ENCODE results near the gene SPEN.
"Not testable (repeated sequence)": the region's sequence is repeated elsewhere in the genome, so short reads cannot be mapped to it uniquely, and the experiment has no call there.

The SPEN gene

GRCh38 chr1:15835205-15835740, 12.2 kb upstream of the SPEN start:
- no peak for DNase-seq

DNA sequence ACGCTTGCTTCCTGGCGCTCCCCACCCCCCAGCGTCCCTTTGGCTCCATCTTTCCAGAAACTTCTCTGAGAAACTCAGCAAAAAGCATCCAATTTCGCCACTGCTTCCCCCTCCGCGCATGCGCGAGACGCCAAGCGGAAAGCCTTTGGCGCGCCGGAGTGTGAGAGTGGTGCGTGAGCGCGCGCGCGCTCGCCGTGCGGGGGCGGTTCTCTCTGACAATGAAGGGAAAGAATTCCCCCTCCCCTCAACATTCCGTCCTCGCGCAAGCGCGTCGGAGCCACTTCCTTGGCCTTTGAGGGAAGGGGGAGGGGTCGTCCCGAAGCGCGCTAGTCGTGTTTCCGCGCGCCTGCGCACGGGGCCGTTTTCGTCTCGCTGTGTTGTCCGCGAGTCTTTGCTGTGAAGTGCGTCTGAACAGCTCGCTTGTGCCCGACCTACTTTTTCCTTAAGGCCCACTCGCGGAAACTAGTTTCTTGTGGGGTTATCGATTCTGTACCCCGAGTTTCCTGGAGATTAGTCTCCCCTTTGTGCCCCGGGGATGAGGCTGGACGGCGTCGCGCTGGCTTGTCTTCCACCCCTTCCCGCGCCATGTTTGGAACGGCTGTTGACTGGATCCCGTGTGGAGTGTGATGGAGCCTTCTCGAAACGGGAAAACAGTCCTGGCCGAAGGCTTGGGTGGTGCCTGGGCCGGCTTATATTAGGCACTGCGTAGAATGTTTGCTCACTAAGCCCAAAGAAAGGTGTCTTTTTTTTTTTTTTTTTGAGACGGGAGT, 11.6 kb upstream of the SPEN start:
- peak; percentile 100 for DNase-seq

GRCh38 chr1:15836511-15836771, 11.1 kb upstream of the SPEN start:
- not testable (repeated sequence) for DNase-seq

- DNase-seq: peak; percentile 64
These were observed 10.5 kb upstream of the SPEN start for GRCh38 chr1:15836772-15837669.

DNA sequence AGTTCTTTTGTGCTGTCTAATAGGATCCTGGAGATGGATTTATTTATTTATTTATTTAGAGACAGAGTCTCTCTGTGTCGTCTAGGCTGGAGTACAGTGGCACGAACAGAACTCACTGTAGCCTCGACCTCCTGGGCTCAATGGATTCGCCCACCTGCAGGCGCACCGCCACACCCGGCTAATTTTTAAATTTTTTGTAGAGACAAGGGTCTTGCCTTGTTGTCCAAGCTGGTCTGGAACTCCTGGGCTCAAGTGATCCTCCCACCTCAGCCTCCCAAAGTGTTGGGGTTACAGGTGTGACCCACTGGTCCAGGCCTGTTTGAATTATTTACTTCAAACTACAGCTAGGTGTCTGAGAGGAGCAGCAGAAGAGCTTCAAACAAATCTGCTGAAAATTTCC, 9.6 kb upstream of the SPEN start:
- no peak for DNase-seq

- no peak for DNase-seq
These were observed 8.8 kb upstream of the SPEN start for GRCh38 chr1:15838721-15839120.

DNA sequence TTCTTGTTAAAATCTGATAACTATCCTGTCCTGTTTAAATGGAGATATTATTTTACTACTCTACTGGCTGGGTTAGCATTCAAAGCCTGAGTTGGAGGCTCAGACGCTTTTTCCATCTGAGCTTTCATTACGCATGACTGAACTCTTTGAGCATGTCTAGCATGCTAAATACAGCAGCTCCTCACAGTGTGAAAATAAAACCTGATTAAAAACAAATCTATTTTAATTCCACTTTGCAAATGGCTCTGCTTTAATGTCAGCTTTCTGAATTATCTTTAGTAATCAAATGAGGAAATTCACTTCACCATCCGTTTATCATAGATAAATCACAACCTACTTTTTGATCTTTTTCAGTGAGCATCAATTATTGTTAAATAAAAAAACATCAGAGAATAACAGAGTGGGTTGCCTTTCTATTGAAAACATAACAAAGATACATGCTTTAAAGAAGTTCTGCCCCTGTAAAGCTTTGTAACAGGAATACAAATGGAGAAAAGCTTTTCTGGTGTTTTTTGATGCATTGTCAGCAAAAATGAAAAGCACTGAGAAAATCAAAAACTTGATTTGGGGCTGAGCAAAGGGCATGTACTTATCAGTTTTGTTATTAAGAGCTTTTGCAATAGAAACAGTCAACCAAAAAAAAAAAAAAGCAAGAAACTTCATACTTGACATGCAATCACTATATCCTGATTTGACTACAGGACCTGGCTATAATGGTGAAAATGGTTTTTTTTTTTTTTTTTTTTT, 3.5 kb upstream of the SPEN start:
- DNase-seq: no peak

DNA sequence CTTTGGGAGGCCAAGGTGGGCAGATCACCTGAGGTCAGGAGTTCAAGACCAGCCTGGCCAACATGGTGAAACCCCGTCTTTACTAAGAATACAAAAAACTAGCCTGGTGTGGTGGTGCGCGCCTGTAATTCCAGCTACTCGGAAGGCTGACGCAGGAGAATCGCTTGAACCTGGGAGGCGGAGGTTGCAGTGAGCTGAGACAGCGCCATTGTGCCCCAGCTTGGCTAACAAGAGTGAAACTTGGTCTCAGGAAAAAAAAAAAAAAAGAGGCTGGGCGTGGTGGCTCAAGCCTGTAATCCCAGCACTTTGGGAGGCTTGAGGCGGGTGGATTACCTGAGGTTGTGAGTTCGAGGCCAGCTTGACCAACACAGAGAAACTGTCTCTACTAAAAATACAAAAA, 1.5 kb upstream of the SPEN start:
- not testable (repeated sequence) for DNase-seq

- DNase-seq: no peak
These were observed 311 bp downstream of the SPEN start for GRCh38 chr1:15847893-15848142.

GRCh38 chr1:15848143-15848928, 829 bp downstream of the SPEN start:
- DNase-seq: peak; percentile 38

GRCh38 chr1:15848929-15849774, 1.6 kb downstream of the SPEN start:
- DNase-seq: peak; percentile 85

DNA sequence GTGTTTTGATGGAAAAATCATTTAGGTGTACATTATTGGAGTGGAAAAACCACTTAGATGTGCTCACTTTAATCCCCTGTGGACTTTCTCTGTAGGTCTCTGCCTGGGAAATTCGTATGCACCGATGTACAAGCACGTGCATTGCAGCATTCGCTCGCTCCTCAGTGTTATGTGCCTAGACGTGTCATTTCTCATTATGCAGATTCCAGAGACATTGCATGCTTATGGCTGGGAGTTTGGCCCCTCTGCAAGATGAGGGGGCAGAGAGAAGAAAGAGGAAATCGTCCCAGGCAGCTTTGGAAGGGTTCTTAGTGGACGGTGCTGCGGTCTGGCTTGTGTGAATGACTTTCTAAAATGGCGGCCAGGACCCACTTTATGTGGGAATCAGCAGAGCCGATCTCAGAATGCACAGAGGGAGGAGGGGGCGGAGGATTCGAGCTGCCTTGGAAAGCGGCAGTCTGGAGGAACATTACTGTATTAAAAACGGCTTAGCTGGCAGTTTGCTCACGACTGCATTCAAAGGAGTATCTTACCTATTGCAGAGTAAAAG, 2.3 kb downstream of the SPEN start:
- DNase-seq: peak; percentile 73

DNA sequence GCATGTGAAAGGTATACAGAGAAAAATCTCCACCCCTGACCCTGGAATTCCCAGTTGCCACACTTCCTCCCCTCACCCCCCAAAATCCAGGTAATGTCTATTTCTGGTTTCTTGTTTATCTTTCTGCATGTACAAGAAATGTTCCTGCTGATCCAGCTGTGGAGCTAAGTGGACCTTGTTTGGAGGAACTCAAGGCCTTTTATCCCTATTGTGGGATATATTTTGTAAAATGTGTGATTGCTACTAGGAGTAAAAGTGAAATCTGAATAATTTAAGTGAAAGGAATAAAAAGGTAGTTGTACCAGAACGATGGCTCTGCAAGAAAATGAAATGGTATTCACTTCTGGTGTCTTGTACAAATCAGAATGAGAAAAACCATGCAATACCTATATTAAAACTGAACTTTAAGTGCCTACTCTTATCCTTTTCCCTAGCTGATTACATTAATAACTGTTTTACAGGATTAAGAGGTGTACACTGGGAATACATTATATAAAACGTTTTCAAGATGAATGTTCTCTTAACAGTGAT, 3.0 kb downstream of the SPEN start:
- DNase-seq: no peak

DNA sequence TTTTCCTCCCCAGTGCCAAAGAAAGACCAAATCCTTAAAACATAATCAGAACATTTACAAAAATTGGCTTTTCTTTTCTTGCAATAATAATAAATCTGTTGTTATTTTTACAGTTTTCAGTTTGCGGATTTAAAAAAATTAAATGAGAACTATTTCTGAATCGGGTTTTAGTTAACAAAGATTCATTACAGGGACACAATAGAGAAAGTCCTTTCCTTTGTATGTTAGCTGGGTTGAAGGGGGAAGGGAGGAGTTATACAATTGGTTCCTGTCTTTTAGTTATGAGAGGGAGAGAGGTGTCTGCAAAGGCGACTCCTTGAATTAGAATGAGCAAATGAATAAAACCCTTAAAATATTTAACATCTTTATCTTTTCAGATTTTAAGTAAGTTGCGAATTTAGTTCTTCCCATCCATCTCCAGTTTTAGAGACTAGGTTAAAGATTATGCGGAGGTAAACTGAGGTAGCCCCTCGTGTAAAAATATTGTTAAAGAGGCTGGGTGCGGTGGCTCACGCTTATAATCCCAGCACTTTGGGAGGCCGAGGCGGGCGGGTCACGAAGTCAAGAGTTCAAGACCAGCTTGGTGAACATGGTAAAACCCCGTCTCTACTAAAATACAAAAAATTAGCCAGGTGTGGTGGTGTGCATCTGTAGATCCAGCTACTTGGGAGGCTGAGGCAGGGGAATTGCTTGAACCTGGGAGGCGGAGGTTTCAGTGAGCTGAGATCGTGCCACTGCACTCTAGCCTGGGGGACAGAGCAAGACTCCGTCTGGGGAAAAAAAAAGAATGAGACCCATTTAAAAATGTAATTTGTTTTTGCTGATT, 3.9 kb downstream of the SPEN start:
- peak; percentile 20 for DNase-seq

DNA sequence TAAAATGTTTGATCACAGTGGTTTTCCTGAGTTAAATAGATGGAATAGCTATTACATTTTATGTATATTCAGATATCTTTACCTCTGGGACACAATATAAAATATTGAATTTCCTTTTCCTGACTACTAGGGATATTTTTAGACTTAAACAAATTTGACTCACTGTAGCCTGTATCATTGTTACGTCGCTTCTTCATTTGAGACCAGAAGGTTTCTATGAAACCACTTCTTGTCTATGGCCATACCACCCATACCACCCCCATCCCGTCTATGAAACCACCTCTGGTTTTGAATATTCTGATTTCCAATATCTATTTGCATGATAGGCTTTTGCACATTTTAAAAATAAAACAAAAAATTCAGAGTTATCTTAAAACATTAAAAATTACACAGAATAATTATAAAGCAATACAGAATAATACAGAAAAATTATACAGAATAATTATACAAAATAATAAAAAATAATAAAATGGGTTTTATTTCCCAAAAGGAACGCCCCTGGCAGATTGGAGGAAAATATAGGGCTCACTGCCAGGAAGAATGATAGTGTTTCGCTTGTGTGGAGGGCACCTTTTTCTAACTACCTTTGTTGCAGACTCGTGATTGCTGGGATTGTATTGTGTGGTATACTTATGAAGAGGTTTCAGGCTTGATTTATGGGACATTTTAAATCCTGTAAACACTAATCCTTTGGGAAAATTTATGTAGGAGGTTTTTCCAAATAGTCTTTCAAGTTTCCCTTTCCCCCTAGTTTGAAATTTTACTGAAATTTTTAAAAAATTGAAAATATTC, 4.7 kb downstream of the SPEN start:
- DNase-seq: no peak

DNA sequence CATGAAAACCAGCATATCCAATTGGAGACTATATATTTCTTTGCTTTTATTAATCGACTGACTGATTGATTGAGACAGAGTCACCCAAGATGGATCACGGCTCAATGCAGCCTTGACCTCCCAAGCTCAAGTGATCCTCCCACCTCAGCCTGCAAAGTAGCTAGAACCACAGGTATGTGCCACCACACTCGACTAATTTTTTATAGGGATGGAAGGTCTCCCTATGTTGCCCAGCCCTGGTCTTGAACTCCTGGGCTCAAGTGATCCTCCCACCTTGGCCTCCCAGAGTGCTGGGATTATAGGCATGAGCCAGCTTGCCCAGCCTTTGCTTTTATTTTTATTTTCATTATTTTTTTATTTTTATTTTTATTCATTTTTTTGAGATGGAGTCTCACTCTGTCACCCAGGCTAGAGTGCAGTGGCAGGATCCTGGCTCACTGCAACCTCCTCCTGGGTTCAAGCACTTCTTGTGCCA, 5.4 kb downstream of the SPEN start:
- DNase-seq: no peak

DNA sequence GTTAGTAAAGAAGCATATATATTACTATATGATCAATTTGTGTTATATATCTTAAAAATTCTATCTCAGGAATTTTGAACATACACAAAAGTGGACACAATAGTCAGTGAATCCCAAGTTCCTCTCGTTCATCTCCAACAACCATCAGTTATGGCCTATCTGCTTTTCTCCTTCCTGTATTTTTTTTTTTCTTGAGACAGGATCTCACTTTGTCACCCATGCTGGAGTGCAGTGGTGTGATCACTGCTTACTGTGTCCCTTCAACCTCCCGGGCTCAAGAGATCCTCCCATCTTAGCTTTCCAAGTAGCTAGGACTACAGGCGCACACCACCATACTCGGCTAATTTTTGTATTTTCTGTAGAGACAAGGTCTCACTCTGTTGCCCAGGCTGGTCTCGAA, 9.4 kb downstream of the SPEN start:
- DNase-seq: no peak

DNA sequence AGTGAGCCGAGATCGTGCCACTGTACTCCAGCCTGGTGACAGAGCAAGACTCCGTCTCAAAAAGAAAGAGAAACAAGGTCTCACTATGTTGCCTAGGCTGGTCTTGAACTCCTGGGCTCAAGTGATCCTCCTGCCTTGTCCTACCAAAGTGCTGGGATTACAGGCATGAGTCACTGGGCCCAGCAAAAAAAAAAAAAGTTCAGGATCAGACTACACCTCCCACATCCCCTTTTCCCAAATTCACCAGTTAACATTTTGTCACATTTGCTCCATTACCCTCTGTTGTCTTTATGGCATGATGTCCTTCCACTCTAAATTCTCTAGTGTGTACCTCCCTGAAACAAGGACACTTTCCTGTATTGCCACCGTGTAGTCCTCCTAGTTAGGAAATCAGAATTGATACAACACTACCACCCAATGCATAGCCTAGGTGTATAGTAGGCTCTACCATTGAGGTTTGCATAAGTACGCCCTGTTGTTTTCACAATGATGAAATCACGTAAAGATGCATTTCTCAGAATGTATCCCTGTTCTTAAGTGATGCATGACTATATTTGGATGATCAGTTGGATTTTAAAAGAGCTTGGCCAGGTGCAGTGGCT, 10.7 kb downstream of the SPEN start:
- no peak for DNase-seq

Data from hematopoietic multipotent progenitor cell treated with erythropoietin and hydrocortisone succinate and interleukin-3 and kit ligand, for 8 days (in vitro differentiated cells).